NT2/D1 (cell line): ENCODE data around the gene TOR2A.
A peak's percentile ranks its signal among the peaks of the same experiment; 100 is the strongest.

Experiments used
- DNase-seq: peaks from one replicate; pipeline ENCODE4 v3.0.0-alpha.2; 2011; ENCODE audit warnings: low read depth, low spot score
- H3K27me3 ChIP-seq: 2 replicates; pipeline ENCODE4 v1.6.0; 2011; ENCODE audit warnings: mild to moderate bottlenecking; ENCODE audit not compliant: insufficient read length, insufficient read depth
- H3K36me3 ChIP-seq: 2 replicates; pipeline ENCODE4 v1.6.1; 2011; ENCODE audit warnings: mild to moderate bottlenecking, low read length, mixed read lengths; ENCODE audit not compliant: insufficient read depth, insufficient read length
- H3K4me1 ChIP-seq: 2 replicates; pipeline ENCODE4 v1.5.1; 2011; ENCODE audit not compliant: insufficient read depth, insufficient read length
- H3K4me3 ChIP-seq: 2 replicates; pipeline ENCODE4 v1.5.1; 2011; ENCODE audit warnings: low read depth; ENCODE audit not compliant: insufficient read length
- H3K9ac ChIP-seq: 2 replicates; pipeline ENCODE4 v1.6.0; 2011; ENCODE audit warnings: low read depth; ENCODE audit not compliant: insufficient read length
- H3K9me3 ChIP-seq: 2 replicates; pipeline ENCODE4 v1.5.1; 2011; ENCODE audit warnings: mild to moderate bottlenecking, low read length; ENCODE audit not compliant: insufficient read depth
- SUZ12 ChIP-seq: IDR thresholded peaks from 2 replicates; pipeline ENCODE4 v1.6.1; 2011; ENCODE audit not compliant: insufficient read length, insufficient read depth; ENCODE audit errors: extremely low read depth
- YY1 ChIP-seq: IDR thresholded peaks from 2 replicates; pipeline ENCODE4 v1.6.1; 2011; ENCODE audit not compliant: insufficient read length, insufficient read depth
- ZNF274 ChIP-seq: IDR thresholded peaks from 2 replicates; pipeline ENCODE4 v1.6.1; 2011; ENCODE audit warnings: mild to moderate bottlenecking, low read depth, low read length

TOR2A gene

DNA sequence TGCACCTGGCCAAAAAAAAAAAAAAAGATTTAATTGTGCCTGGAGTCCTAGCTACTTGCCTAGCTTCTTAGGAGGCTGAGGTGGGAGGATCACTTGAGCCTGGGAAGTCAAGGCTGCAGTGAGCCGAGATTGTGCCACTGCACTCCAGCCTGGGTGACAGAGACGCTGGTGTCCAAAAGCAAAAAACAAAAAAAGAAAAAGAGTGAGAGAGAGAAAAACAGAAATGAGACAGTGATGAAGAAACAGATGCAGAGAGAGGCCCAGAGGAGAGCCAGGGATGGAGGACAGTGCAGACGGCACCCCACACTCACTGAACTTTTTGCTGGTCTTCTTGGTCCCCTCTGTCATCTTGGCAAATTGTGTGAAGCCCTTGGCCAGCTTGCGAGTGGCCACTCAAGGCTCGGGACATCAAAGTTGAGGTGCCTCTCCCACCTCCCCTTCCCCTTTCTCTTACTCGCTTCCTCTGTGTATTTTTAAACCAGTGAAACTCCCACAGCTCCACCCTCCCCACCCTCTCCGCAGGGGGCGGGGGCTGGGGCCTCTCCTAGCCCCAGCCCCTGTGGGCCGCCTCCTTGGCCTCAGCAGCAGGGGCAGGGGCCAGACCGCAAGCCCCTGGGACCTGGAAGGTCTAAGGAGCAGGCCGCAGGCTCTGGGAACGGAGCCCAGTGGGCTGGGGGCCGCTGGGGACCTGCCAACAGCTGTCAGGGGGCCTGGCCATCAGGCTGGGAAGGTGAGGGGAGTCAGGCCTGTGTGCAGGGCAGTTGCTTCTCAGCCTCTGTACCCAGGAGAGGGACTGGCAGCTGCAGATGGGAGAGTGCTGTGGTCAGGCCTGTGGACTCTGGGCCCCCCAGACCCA is 43.4 kb upstream of the TOR2A start, which contains the start of gene SH2D3C:
Gene SH2D3C, minus strand, starts transcription at position 387 of the 856 bp plus-strand sequence. Its CDS starts 39 bp downstream, at position 348.
- Histone ChIP-seq H3K36me3 (no peaks in the 10 kb centered on the region), H3K9ac (peak within 1 kb of the TSS; percentile 15), H3K27me3 (no peaks in the 10 kb centered on the region), H3K9me3 (no peaks in the 10 kb centered on the region), H3K4me1 (peaks cover 37% of the 10 kb centered on the region), H3K4me3 (no peak within 1 kb of the TSS)
- TF ChIP-seq ZNF274: no peak
- DNase-seq: no peak

DNA sequence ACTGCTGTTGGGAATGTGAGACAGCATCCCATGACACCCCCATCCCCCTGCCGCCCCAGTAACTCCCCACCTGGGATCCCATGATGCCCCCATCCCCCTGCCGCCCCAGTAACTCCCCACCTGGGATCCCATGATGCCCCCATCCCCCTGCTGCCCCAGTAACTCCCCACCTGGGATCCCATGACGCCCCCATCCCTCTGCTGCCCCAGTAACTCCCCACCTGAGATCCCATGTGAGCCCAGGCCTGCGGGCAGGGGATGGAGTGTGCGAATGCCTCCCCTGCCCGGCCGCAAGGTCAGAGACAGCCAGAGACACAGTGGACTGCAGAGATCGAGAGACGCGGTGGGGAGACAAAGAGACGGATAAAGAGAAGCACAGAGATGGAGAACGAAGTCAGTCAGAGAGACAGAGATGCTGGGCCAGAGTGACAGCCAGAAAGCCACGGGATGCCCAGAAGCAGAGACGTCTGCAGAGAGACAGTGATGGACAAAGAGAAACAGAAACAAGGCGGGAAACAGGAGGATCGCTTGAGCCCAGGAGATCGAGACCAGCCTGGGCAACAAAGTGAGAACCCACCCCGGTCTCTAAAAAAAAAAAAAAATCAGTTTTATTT is 42.4 kb upstream of the TOR2A start:
- H3K4me1 ChIP-seq: peaks cover 33% of the 10 kb centered on the region
- H3K4me3 ChIP-seq: no peak overlapping the region
- H3K9me3 ChIP-seq: no peaks in the 10 kb centered on the region
- H3K27me3 ChIP-seq: no peaks in the 10 kb centered on the region
- peak overlapping the region; percentile 4 for H3K9ac ChIP-seq
- no peaks in the 10 kb centered on the region for H3K36me3 ChIP-seq
- TF ChIP-seq ZNF274 (no peak), SUZ12 (no peak), YY1 (no peak)
- no peak for DNase-seq

DNA sequence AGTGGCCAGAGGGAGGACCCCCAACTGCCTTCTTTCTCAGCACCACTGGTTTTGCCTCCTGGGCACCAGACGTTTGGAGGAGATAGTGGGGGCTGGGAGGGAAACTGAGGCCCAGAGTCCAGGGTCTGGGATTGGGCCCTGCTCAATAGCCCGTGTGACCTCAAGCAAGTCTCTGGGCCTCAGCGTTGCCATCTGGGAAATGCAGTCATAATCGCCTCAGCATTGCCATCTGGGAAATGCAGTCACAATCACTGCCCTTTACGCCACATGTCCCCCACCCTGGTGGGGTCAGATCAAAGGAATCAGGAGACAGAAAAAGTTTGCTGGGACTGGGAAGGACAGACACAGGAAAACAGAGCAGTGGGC is 41.8 kb upstream of the TOR2A start:
- Histone ChIP-seq H3K9ac (peak overlapping the region; percentile 4), H3K27me3 (no peaks in the 10 kb centered on the region), H3K4me1 (peaks cover 33% of the 10 kb centered on the region), H3K9me3 (no peaks in the 10 kb centered on the region), H3K4me3 (no peak overlapping the region), H3K36me3 (no peaks in the 10 kb centered on the region)
- no peak for DNase-seq
- TF ChIP-seq SUZ12: no peak
- TF ChIP-seq ZNF274: no peak
- no peak for TF ChIP-seq YY1

DNA sequence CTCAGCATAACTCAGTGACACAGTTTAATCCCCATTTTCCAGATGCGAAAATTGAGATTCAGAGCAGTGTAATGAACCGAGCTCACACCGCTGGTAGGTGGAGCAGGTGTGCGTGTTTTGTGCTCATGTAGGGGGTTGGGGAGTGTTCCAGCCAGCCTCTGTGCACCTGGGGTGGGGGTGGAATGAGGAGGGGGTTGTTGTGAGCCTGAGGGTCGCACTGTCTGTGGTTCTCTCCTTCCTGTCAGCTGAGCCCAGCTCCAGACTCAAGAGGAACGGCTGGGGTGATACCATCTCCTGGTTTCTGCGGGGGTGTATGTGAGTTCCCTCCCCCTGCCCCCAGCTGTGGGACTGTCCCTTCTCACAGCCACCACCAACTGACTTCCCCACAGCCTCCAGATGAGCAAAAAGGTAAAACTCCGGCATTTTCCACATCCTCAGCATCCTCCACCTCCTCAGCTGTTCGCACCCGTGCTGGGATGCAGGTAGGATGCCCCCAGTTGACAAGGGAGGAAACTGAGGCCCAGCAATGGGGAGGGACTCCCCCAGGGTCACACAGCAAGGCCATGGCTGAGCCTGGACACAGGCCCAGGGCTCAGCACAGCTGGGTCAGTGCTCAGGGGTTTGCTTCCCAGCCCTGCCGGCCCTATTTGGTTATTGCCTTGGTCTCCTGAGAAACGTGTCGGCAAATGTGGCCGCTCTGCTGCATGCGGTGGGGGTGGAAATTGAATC is 41.3 kb upstream of the TOR2A start:
- Histone ChIP-seq H3K27me3 (no peaks in the 10 kb centered on the region), H3K4me3 (no peak overlapping the region), H3K4me1 (peaks cover 36% of the 10 kb centered on the region), H3K36me3 (no peaks in the 10 kb centered on the region), H3K9me3 (no peaks in the 10 kb centered on the region), H3K9ac (peak overlapping the region; percentile 4)
- DNase-seq: peak; percentile 56
- TF ChIP-seq SUZ12 (no peak), ZNF274 (no peak), YY1 (no peak)

DNA sequence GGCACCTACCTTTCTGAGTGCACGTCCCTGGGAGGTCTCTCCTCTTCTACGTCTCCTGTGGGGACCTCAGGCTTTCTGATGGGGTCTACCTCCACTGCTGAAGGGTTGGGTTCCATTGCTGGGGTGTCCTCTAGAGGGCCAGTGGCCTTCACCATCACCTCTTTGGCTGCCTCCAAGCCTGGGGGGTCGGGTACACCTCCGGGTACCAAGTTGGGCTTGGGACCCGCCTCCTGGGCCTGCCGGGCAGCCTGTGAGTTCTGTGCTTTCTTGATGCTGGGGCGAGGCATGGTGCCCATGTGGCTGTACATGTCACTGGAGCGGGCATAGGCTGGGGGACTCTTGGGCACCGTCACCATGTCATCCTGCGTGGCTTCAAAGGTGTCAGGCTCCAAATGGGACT is 38.9 kb upstream of the TOR2A start:
- Histone ChIP-seq H3K27me3 (no peaks in the 10 kb centered on the region), H3K4me1 (peaks cover 34% of the 10 kb centered on the region), H3K9ac (peak overlapping the region; percentile 51), H3K9me3 (no peaks in the 10 kb centered on the region), H3K4me3 (no peak overlapping the region), H3K36me3 (no peaks in the 10 kb centered on the region)
- TF ChIP-seq SUZ12 (no peak), ZNF274 (no peak), YY1 (no peak)
- no peak for DNase-seq

DNA sequence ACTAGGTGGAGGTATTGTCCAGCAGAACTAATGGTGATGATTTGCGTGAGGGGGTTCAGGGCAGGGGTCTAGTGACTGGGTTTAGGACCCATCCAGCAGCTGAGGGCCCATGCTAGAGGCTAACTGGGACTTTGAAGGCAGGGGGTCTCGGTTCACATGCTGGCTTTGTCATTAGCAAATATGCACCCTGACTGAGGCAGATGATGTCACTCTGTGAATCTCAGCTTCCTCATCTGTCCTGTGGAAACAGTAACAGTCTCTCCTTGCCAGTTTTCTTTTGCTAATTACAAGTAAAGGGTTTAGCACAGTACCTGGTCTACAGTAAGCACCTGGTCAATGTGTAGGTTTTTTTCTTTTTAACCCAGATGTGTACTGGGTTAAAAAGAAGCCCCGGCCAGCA is 38.2 kb upstream of the TOR2A start:
- H3K9me3 ChIP-seq: no peaks in the 10 kb centered on the region
- no peak overlapping the region for H3K4me3 ChIP-seq
- no peak for DNase-seq
- no peaks in the 10 kb centered on the region for H3K36me3 ChIP-seq
- H3K27me3 ChIP-seq: no peaks in the 10 kb centered on the region
- peak overlapping the region; percentile 51 for H3K9ac ChIP-seq
- TF ChIP-seq SUZ12: no peak
- peaks cover 29% of the 10 kb centered on the region for H3K4me1 ChIP-seq

DNA sequence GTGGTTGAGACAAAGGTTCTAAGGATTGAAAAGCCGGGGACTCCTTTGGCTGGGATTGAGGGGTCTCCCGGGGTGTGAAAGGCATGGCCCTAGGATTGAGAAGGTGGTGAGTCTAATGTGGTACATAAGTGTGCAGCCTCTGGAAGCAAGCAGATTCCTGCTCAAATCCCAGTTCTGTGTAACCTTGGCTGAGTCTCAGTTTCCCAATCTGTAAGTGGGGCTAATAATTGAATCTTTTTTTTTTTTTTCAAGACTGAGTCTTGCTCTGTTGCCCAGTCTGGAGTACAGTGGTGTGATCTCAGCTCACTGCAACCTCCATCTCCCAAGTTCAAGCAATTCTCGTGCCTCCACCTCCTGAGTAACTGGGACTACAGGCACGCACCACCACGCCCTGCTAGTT is 37.5 kb upstream of the TOR2A start:
- DNase-seq: no peak
- no peak for TF ChIP-seq YY1
- Histone ChIP-seq H3K36me3 (no peaks in the 10 kb centered on the region), H3K4me3 (no peak overlapping the region), H3K9ac (no peak overlapping the region), H3K4me1 (peaks cover 33% of the 10 kb centered on the region), H3K9me3 (no peaks in the 10 kb centered on the region), H3K27me3 (no peaks in the 10 kb centered on the region)
